ENCODE data around the gene P3H2.

DNA sequence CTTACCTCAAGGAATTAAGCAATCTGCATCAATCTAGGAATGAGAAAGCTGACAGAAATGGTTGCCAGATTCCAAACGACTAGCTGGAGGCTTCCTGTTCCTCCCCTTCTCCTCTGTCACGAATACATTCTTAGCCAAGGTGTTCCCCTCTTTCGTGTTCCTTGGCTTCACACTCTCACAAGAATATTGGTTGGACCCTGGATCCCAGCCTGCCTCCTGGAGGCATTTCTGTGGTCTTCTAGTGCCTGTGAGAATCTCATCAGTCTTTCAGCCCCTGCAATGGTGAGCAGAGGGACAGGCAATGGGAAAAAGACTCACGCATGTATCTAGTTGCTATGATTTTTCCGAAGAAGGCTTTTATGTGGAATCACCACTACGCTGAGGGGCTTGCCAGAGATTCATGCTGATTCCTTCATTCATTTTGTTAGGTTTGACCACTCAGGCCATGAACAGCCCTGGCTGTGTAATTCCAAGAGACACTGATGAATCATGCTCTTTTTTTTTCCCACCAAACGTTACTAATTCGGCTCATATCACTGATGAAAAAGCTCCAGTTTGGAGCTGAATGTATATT lies 1.6 kb upstream of the P3H2 start:
- TF ChIP-seq MYC (IDR thresholded peaks at IDR 0.05; ENCODE audit: low read depth, low read length) = no peak
- no peak for TF ChIP-seq CTCF (IDR thresholded peaks at IDR 0.05; ENCODE audit: low read depth, low read length)

All from NB4 (cell line).